Mucosa of descending colon (tissue), 3 donors: ENCODE results near the gene TEAD1. TPM values are rescaled to one million over a fixed set of nuclear protein-coding genes. Genes with fewer than 3 reads are reported as not detected.

Source experiments
- ATAC-seq: fragments of 200-7000 bp; cut with Tn5 transposase; one replicate; pipeline ENCODE4 v1.9.1; 2020; ENCODE audit warnings: mild to moderate bottlenecking, moderate library complexity
- DNase-seq, 3 donors: peaks; one replicate each; pipeline ENCODE4 v3.0.0-alpha.2; 2020
- H3K36me3 ChIP-seq: fragments of 200-600 bp; one replicate; pipeline ENCODE4 v1.8.0; 2021; ENCODE audit warnings: low read depth, mild to moderate bottlenecking
- H3K4me1 ChIP-seq: fragments of 200-600 bp; one replicate; pipeline ENCODE4 v1.8.0; 2021; ENCODE audit warnings: low read depth, mild to moderate bottlenecking
- H3K4me3 ChIP-seq: fragments of 200-600 bp; one replicate; pipeline ENCODE4 v1.8.0; 2021; ENCODE audit warnings: mild to moderate bottlenecking
- H3K9me3 ChIP-seq: fragments of 200-600 bp; one replicate; pipeline ENCODE4 v1.8.0; 2021; ENCODE audit warnings: mild to moderate bottlenecking
- CTCF ChIP-seq: fragments of 200-600 bp; IDR thresholded peaks from one replicate; pipeline ENCODE4 v1.8.0; 2022; ENCODE audit warnings: antibody characterized with exemption, mild to moderate bottlenecking
- intact Hi-C, 2 donors: fragments of 100-400 bp; cut with DNase I in 1 of 2; cut with micrococcal nuclease in 1 of 2; formaldehyde crosslinking; loops; one replicate each; pipeline versions ENCODE4 v1.11.0 to v1.11.1; 2022; cut with DNase I, micrococcal nuclease
- total RNA-seq, 3 donors: library from RNA; stranded (reverse); fragmentation: NEBNext Ultra II Directional in 2 of 3; extraction: Animal tissue kit (Norgen Biotek cat#: 25700) in 2 of 3; gene quantifications; one replicate each; pipeline versions ENCODE4 v1.2.1 to v1.2.4, GENCODE V29; 2021 to 2023
- donor health status: DM: no; HTN: no; CAD: no; lungs with moderate emphysema.
- donor health status: DM: no; HTN: no; CAD: no.
- donor health status: DM: no; HTN: yes; CAD: no.

Gene TEAD1
- total RNA-seq, 3 donors from 2014 or later = 33.2 to 196 (median 41.1) TPM

GRCh38 chr11:12885717-12886239 lies 211.6 kb downstream of the TEAD1 start:
- Histone ChIP-seq H3K4me1 (no peaks in the 10 kb centered on the region), H3K9me3 (no peaks in the 10 kb centered on the region), H3K36me3 (no peaks in the 10 kb centered on the region), H3K4me3 (no peak overlapping the region)
- DNase-seq (no peak), ATAC-seq (no peak)
- no peak for TF ChIP-seq CTCF
- intact Hi-C loops = loop anchor here in 1 of 2 donors (10.0 kb wide), 1 partner anchor 201 kb away; no protein-coding TSS in a partner anchor

DNA sequence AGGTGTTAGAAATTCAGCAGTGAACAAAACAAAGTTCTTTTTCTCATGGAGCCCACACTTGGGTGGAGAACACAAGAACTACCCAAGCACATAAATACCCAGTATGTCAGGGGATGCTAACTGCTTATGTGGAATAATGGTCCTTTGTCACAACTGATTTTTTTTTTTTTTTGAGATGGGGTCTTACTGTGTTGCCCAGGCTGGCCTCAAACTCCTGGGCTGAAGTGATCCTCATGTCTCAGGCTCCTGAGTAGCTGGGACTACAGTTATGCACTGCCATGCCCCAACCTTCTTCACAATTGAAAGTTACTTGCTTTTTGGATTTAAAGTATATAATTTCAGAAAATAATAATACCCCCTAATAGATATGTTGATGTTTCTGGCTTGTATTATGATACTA lies 212.3 kb downstream of the TEAD1 start:
- intact Hi-C loops = loop anchor here in 1 of 2 donors (10.0 kb wide), 1 partner anchor 202 kb away; no protein-coding TSS in a partner anchor
- Histone ChIP-seq H3K4me1 (no peaks in the 10 kb centered on the region), H3K4me3 (no peak overlapping the region), H3K36me3 (no peaks in the 10 kb centered on the region), H3K9me3 (no peaks in the 10 kb centered on the region)
- DNase-seq (no peak), ATAC-seq (no peak)
- TF ChIP-seq CTCF = no peak

- Histone ChIP-seq H3K9me3 (no peaks in the 10 kb centered on the region), H3K4me3 (no peak overlapping the region), H3K36me3 (no peaks in the 10 kb centered on the region), H3K4me1 (no peaks in the 10 kb centered on the region)
- intact Hi-C loops = loop anchor here in 1 of 2 donors (10.0 kb wide), 1 partner anchor 204 kb away; no protein-coding TSS in a partner anchor
- DNase-seq (peak; percentile 64 to 98 (median 83)), ATAC-seq (peak; percentile 89)
- TF ChIP-seq CTCF = peak; percentile 43
Measured at GRCh38 chr11:12888525-12889158, 214.4 kb downstream of the TEAD1 start.

DNA sequence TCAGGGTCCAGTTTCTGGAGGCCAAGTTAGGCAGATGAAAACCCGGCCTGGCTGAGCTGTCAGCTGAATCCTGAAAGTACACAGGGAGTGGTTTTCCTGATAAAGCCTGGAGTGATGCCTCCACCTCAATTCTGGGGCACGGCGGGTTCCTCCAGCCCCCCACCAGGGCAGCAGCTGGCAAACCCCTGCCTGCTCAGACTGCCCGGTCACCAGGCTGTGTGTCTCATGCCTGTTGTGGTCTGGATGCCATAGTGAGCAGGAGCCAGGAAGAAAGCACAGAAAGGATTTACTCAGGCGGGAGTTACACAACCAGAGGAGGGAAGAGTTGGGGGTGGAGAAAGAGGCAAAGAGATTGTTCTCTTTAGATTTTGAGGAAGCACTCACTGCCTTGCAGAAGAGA lies 215.0 kb downstream of the TEAD1 start:
- TF ChIP-seq CTCF = no peak
- no peak overlapping the region for H3K4me3 ChIP-seq
- DNase-seq (no peak), ATAC-seq (no peak)
- intact Hi-C loops = loop anchor here in 1 of 2 donors (10.0 kb wide), 1 partner anchor 204 kb away; no protein-coding TSS in a partner anchor
- H3K9me3 ChIP-seq = no peaks in the 10 kb centered on the region
- H3K4me1 ChIP-seq = no peaks in the 10 kb centered on the region
- H3K36me3 ChIP-seq = no peaks in the 10 kb centered on the region

GRCh38 chr11:12890476-12890875 lies 216.3 kb downstream of the TEAD1 start:
- H3K9me3 ChIP-seq = no peaks in the 10 kb centered on the region
- intact Hi-C loops = loop anchor here (5.0 kb wide), 2 partner anchors 478 to 558 kb away; no protein-coding TSS in a partner anchor
- no peaks in the 10 kb centered on the region for H3K36me3 ChIP-seq
- H3K4me1 ChIP-seq = no peaks in the 10 kb centered on the region
- DNase-seq (no peak), ATAC-seq (no peak)
- no peak for TF ChIP-seq CTCF
- no peak overlapping the region for H3K4me3 ChIP-seq
